Natural killer cell (primary cell): ENCODE results near the gene ISG20. TPM values are rescaled to one million over a fixed set of nuclear protein-coding genes. Genes with fewer than 3 reads are reported as not detected.

Source experiments
- ATAC-seq, 3 donors: fragments of 150-1000 bp in 2 of 3; fragments of 200-7000 bp in 1 of 3; cut with Tn5 transposase; 1 replicate in 1 of 3; 2 replicates in 2 of 3; pipeline ENCODE4 v1.10.0; 2021; ENCODE audit warnings: mild to moderate bottlenecking in 2 of 3, moderate library complexity in 2 of 3
- DNase-seq, 2 donors: peaks; one replicate each; pipeline versions ENCODE4 v3.0.0 to v3.0.0-alpha.2; 2013 to 2021; ENCODE audit warnings: mixed read lengths in 1 of 2
- H3K27ac ChIP-seq: one replicate; pipeline ENCODE4 v1.5.1; 2013; ENCODE audit warnings: mild to moderate bottlenecking, low read length
- H3K27me3 ChIP-seq: one replicate; pipeline ENCODE4 v1.6.1; 2013; ENCODE audit warnings: low read length; ENCODE audit not compliant: control insufficient read depth, insufficient read depth
- H3K36me3 ChIP-seq: one replicate; pipeline ENCODE4 v1.6.1; 2013; ENCODE audit warnings: low read length; ENCODE audit not compliant: control insufficient read depth, insufficient read depth
- H3K4me1 ChIP-seq: one replicate; pipeline ENCODE4 v1.6.1; 2013; ENCODE audit warnings: low read length; ENCODE audit not compliant: control insufficient read depth, insufficient read depth
- H3K4me3 ChIP-seq: one replicate; pipeline ENCODE4 v1.5.1; 2013; ENCODE audit warnings: low read length
- H3K9me3 ChIP-seq: one replicate; pipeline ENCODE4 v1.6.1; 2013; ENCODE audit warnings: low read length; ENCODE audit not compliant: control insufficient read depth, insufficient read depth
- H3K27ac Mint-ChIP-seq, 2 donors: one replicate each; pipeline ENCODE4 v1.8.0; 2022; ENCODE audit warnings: mild to moderate bottlenecking in 2 of 2, mixed read lengths in 2 of 2, moderate library complexity in 1 of 2
- H3K27me3 Mint-ChIP-seq, 2 donors: one replicate each; pipeline ENCODE4 v1.8.0; 2022; ENCODE audit warnings: low read depth in 2 of 2, mixed read lengths in 2 of 2
- H3K36me3 Mint-ChIP-seq: one replicate; pipeline ENCODE4 v1.8.0; 2022; ENCODE audit warnings: mixed read lengths
- H3K4me1 Mint-ChIP-seq, 2 donors: one replicate each; pipeline ENCODE4 v1.8.0; 2022; ENCODE audit warnings: mixed read lengths in 2 of 2
- H3K4me3 Mint-ChIP-seq: one replicate; pipeline ENCODE4 v1.8.0; 2022; ENCODE audit warnings: mild to moderate bottlenecking, moderate library complexity, mixed read lengths
- H3K9me3 Mint-ChIP-seq, 2 donors: one replicate each; pipeline ENCODE4 v1.8.0; 2022; ENCODE audit warnings: mixed read lengths in 2 of 2
- WGBS: methylation state at CpG from one replicate; pipeline ENCODE4 v1.1.7; 2013; ENCODE audit warnings: missing lambda C conversion rate; ENCODE audit not compliant: insufficient coverage; 5-methylcytosine and 5-hydroxymethylcytosine counted together
- intact Hi-C: fragments of 100-400 bp; cut with micrococcal nuclease; formaldehyde crosslinking; loops from one replicate; pipeline ENCODE4 v1.14.2; 2022
- total RNA-seq, 4 donors: library from RNA; stranded (reverse); fragments of 120-200 nt in 1 of 4; gene quantifications; one replicate each; pipeline versions ENCODE4 v1.2.3 to v1.2.4, GENCODE V29; 2013 to 2022
- TF ChIP-seq, protein P1 (sequence below): fragments of 200-600 bp; IDR thresholded peaks from one replicate; pipeline ENCODE4 v1.8.0; 2022; ENCODE audit warnings: antibody characterized with exemption

The ISG20 gene
- total RNA-seq, 3 donors from 2014 or later (not counting 1 experiment from before 2014, with no cell fraction given): 80.6 to 137 (median 116) TPM

GRCh38 chr15:88686166-88686565 is 47.4 kb downstream of the ISG20 start:
- Histone ChIP-seq H3K4me1 (no peaks in the 10 kb centered on the region), H3K4me3 (no peak overlapping the region), H3K27ac (no peak overlapping the region), H3K36me3 (no peaks in the 10 kb centered on the region), H3K9me3 (no peaks in the 10 kb centered on the region), H3K27me3 (no peaks in the 10 kb centered on the region)
- intact Hi-C loops: no loop called here
- H3K27me3 Mint-ChIP-seq: peaks cover 19 to 25% of the 10 kb centered on the region in 2 donors
- WGBS: 76% methylated on average over 2 of the region's 2 CpGs
- ATAC-seq (no peak), DNase-seq (no peak)
- H3K4me3 Mint-ChIP-seq: no peak overlapping the region
- TF ChIP-seq, protein P1, sequence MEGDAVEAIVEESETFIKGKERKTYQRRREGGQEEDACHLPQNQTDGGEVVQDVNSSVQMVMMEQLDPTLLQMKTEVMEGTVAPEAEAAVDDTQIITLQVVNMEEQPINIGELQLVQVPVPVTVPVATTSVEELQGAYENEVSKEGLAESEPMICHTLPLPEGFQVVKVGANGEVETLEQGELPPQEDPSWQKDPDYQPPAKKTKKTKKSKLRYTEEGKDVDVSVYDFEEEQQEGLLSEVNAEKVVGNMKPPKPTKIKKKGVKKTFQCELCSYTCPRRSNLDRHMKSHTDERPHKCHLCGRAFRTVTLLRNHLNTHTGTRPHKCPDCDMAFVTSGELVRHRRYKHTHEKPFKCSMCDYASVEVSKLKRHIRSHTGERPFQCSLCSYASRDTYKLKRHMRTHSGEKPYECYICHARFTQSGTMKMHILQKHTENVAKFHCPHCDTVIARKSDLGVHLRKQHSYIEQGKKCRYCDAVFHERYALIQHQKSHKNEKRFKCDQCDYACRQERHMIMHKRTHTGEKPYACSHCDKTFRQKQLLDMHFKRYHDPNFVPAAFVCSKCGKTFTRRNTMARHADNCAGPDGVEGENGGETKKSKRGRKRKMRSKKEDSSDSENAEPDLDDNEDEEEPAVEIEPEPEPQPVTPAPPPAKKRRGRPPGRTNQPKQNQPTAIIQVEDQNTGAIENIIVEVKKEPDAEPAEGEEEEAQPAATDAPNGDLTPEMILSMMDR: no peak
- H3K4me1 Mint-ChIP-seq: no peaks in the 10 kb centered on the region
- H3K27ac Mint-ChIP-seq: no peak overlapping the region
- no peaks in the 10 kb centered on the region for H3K9me3 Mint-ChIP-seq
- H3K36me3 Mint-ChIP-seq: no peaks in the 10 kb centered on the region

- DNase-seq: no peak
- no peaks in the 10 kb centered on the region for H3K36me3 Mint-ChIP-seq
- no peaks in the 10 kb centered on the region for H3K36me3 ChIP-seq
- no peaks in the 10 kb centered on the region for H3K4me1 Mint-ChIP-seq
- H3K9me3 ChIP-seq: no peaks in the 10 kb centered on the region
- H3K4me3 ChIP-seq: no peak overlapping the region
- intact Hi-C loops: no loop called here
- H3K27ac ChIP-seq: no peak overlapping the region
- no peaks in the 10 kb centered on the region for H3K9me3 Mint-ChIP-seq
- TF ChIP-seq, protein P1: no peak
- 89% methylated on average over 8 of the region's 8 CpGs for WGBS
- H3K4me3 Mint-ChIP-seq: no peak overlapping the region
- no peak overlapping the region for H3K27ac Mint-ChIP-seq
- H3K27me3 ChIP-seq: no peaks in the 10 kb centered on the region
- H3K27me3 Mint-ChIP-seq: peaks cover 19 to 25% of the 10 kb centered on the region in 2 donors
- H3K4me1 ChIP-seq: no peaks in the 10 kb centered on the region
- ATAC-seq: no peak
Measured at GRCh38 chr15:88688394-88688933, 49.6 kb downstream of the ISG20 start.

GRCh38 chr15:88690331-88690730 is 51.5 kb downstream of the ISG20 start:
- peaks cover 19 to 38% of the 10 kb centered on the region in 2 donors for H3K27me3 Mint-ChIP-seq
- intact Hi-C loops: no loop called here
- no peak overlapping the region for H3K27ac Mint-ChIP-seq
- H3K27me3 ChIP-seq: no peaks in the 10 kb centered on the region
- TF ChIP-seq, protein P1: no peak
- H3K36me3 ChIP-seq: no peaks in the 10 kb centered on the region
- H3K4me1 Mint-ChIP-seq: no peaks in the 10 kb centered on the region
- ATAC-seq: no peak
- DNase-seq: no peak
- H3K4me1 ChIP-seq: no peaks in the 10 kb centered on the region
- no peaks in the 10 kb centered on the region for H3K9me3 Mint-ChIP-seq
- H3K4me3 Mint-ChIP-seq: no peak overlapping the region
- H3K27ac ChIP-seq: no peak overlapping the region
- H3K36me3 Mint-ChIP-seq: no peaks in the 10 kb centered on the region
- 84% methylated on average over 7 of the region's 7 CpGs for WGBS
- H3K9me3 ChIP-seq: no peaks in the 10 kb centered on the region
- no peak overlapping the region for H3K4me3 ChIP-seq

GRCh38 chr15:88693191-88693590 is 54.4 kb downstream of the ISG20 start:
- Histone ChIP-seq H3K27me3 (no peaks in the 10 kb centered on the region), H3K36me3 (no peaks in the 10 kb centered on the region), H3K4me1 (no peaks in the 10 kb centered on the region), H3K27ac (no peak overlapping the region), H3K4me3 (no peak overlapping the region), H3K9me3 (no peaks in the 10 kb centered on the region)
- H3K36me3 Mint-ChIP-seq: no peaks in the 10 kb centered on the region
- H3K4me1 Mint-ChIP-seq: no peaks in the 10 kb centered on the region
- intact Hi-C loops: no loop called here
- H3K27ac Mint-ChIP-seq: no peak overlapping the region
- TF ChIP-seq, protein P1: no peak
- H3K4me3 Mint-ChIP-seq: no peak overlapping the region
- ATAC-seq: no peak
- H3K27me3 Mint-ChIP-seq: peaks cover 14 to 46% of the 10 kb centered on the region in 2 donors
- H3K9me3 Mint-ChIP-seq: no peaks in the 10 kb centered on the region
- DNase-seq: no peak
- 75% methylated on average over 5 of the region's 5 CpGs for WGBS
